Esophagus squamous epithelium (tissue), 5 donors: Measurements from ENCODE around the gene TDRD7. TPM values are rescaled to one million over a fixed set of nuclear protein-coding genes. Genes with fewer than 3 reads are reported as not detected.
A peak's percentile ranks its signal among the peaks of the same experiment; 100 is the strongest.

Experiments used
- DNase-seq: peaks from one replicate; lab custom pipeline; 2025; lab: John Stamatoyannopoulos, UW
- H3K27ac ChIP-seq, 4 donors: fragments of 200-600 bp; sonication (generic); one replicate each; pipeline ENCODE4 v1.5.1; 2016 to 2019; ENCODE audit warnings: mild to moderate bottlenecking in 1 of 4
- H3K27me3 ChIP-seq, 4 donors: fragments of 200-600 bp; sonication (generic); 1 replicate in 3 of 4; 2 replicates in 1 of 4; pipeline versions ENCODE4 v1.5.1 to v1.6.0; 2017 to 2021; ENCODE audit warnings: antibody characterized with exemption in 1 of 4
- H3K36me3 ChIP-seq, 3 donors: fragments of 200-600 bp; sonication (generic); one replicate each; pipeline ENCODE4 v1.5.1; 2016 to 2019
- H3K4me1 ChIP-seq, 3 donors: fragments of 200-600 bp; sonication (generic); one replicate each; pipeline ENCODE4 v1.5.1; 2017 to 2019
- H3K4me3 ChIP-seq, 4 donors: fragments of 200-600 bp; sonication (generic); 1 replicate in 3 of 4; 2 replicates in 1 of 4; pipeline ENCODE4 v1.5.1; 2016 to 2019; ENCODE audit warnings: mild to moderate bottlenecking in 2 of 4, moderate library complexity in 1 of 4
- H3K9me3 ChIP-seq, 3 donors: fragments of 200-600 bp; sonication (generic); one replicate each; pipeline ENCODE4 v1.5.1; 2016 to 2019
- POLR2A ChIP-seq, 4 donors: fragments of 450-650 bp; IDR thresholded peaks; one replicate each; pipeline ENCODE4 v1.6.1; 2017; ENCODE audit warnings: antibody characterized with exemption in 4 of 4, mild to moderate bottlenecking in 4 of 4, moderate library complexity in 3 of 4
- WGBS, 2 donors: methylation state at CpG; one replicate each; pipeline ENCODE4 v1.1.5; 2018; 5-methylcytosine and 5-hydroxymethylcytosine counted together
- intact Hi-C: fragments of 100-400 bp; cut with DNase I; formaldehyde crosslinking; loops from one replicate; pipeline ENCODE4 v1.15.0; 2022
- total RNA-seq, 4 donors: library from RNA; depleted of rRNA; stranded (reverse); fragments of >200 nt; gene quantifications; one replicate each; pipeline ENCODE4 v1.1.0, GENCODE V29; 2016
- TF ChIP-seq, protein P1 (sequence below), 6 experiments: fragments of 450-650 bp in 4 of 6; fragments of 200-600 bp in 2 of 6; sonication (generic) in 2 of 6; IDR thresholded peaks; one replicate each; pipeline ENCODE4 v1.5.1; 2016 to 2019; ENCODE audit warnings: antibody characterized with exemption in 6 of 6, mild to moderate bottlenecking in 4 of 6, moderate library complexity in 4 of 6
- donor health status: DM: yes; HTN: yes; CAD: no.

TDRD7 gene
- total RNA-seq, 4 donors from 2014 or later = 7.7 to 11.3 (median 10.2) TPM

DNA sequence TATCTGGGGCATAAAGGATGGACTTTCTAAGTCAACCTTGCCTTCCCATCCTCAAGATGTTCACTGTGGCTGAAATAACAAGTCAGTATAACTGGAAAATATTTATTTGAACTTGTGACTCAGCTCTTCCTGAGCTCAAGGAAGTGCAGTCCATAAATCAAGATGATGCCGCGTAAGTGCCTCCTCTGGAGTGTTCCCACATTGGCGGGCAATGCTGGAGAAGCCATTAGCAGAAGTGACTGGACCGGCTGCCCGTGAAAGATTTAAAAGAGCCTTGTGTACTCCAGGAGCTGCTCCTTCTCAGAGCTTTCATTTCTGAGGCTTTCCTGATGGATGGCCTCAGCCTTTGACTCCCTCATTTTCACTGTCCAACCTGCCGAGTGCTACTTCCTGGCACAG, 107.0 kb downstream of the TDRD7 start:
- intact Hi-C loops = no loop called here

DNA sequence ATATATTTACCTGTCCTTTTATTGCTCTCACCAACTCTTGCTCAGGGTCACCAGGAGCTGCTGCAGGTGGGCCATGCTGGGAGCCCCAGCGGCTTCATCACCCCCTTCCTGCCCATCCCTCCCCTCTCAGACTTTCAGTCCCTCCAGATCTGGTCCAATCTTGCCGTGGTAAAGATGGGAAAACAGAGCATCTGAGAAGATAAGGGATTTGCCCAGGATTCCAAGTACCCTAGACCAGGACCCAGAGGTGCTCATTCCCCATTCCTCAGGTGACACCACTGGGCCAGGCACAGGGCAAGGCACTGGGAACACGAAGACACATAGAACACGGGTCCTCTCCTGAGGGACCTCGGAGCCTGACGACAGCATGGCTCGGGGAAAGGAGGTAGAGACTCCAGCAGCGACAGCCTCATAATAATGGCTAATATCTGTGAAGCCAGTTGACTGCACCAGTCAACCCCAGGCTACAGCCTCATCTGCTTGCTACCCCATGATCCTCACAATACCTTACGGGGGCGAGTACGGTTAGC, 107.6 kb downstream of the TDRD7 start:
- WGBS, 2 donors = 85 to 95% methylated on average over 5 to 10 of the region's 11 CpGs
- Histone ChIP-seq H3K4me3 (no peak overlapping the region), H3K27me3 (peaks cover 0 to 51% (median 0%) of the 10 kb centered on the region in 4 donors), H3K9me3 (no peaks in the 10 kb centered on the region), H3K27ac (peak overlapping the region; percentile 13 to 80 (median 76)), H3K4me1 (peaks cover 0 to 33% (median 9%) of the 10 kb centered on the region in 3 donors), H3K36me3 (no peaks in the 10 kb centered on the region)
- no peak for DNase-seq
- TF ChIP-seq, protein P1, sequence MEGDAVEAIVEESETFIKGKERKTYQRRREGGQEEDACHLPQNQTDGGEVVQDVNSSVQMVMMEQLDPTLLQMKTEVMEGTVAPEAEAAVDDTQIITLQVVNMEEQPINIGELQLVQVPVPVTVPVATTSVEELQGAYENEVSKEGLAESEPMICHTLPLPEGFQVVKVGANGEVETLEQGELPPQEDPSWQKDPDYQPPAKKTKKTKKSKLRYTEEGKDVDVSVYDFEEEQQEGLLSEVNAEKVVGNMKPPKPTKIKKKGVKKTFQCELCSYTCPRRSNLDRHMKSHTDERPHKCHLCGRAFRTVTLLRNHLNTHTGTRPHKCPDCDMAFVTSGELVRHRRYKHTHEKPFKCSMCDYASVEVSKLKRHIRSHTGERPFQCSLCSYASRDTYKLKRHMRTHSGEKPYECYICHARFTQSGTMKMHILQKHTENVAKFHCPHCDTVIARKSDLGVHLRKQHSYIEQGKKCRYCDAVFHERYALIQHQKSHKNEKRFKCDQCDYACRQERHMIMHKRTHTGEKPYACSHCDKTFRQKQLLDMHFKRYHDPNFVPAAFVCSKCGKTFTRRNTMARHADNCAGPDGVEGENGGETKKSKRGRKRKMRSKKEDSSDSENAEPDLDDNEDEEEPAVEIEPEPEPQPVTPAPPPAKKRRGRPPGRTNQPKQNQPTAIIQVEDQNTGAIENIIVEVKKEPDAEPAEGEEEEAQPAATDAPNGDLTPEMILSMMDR (IDR thresholded peaks at IDR 0.05) = no peak
- intact Hi-C loops = no loop called here

More for the DNA sequence above, 107.0 kb downstream of the TDRD7 start:
- DNase-seq = no peak
- Histone ChIP-seq H3K4me1 (peaks cover 0 to 33% (median 9%) of the 10 kb centered on the region in 3 donors), H3K27ac (peak overlapping the region; percentile 13 to 80 (median 76)), H3K36me3 (no peaks in the 10 kb centered on the region), H3K4me3 (peak overlapping the region in 1 of 4 donors; percentile 27), H3K27me3 (peaks cover 0 to 51% (median 0%) of the 10 kb centered on the region in 4 donors), H3K9me3 (no peaks in the 10 kb centered on the region)
- 21 to 30% methylated on average over 6 of the region's 6 CpGs for WGBS, 2 donors
- TF ChIP-seq, protein P1 (IDR thresholded peaks at IDR 0.05) = no peak
- no peak for TF ChIP-seq POLR2A (IDR thresholded peaks at IDR 0.05)

DNA sequence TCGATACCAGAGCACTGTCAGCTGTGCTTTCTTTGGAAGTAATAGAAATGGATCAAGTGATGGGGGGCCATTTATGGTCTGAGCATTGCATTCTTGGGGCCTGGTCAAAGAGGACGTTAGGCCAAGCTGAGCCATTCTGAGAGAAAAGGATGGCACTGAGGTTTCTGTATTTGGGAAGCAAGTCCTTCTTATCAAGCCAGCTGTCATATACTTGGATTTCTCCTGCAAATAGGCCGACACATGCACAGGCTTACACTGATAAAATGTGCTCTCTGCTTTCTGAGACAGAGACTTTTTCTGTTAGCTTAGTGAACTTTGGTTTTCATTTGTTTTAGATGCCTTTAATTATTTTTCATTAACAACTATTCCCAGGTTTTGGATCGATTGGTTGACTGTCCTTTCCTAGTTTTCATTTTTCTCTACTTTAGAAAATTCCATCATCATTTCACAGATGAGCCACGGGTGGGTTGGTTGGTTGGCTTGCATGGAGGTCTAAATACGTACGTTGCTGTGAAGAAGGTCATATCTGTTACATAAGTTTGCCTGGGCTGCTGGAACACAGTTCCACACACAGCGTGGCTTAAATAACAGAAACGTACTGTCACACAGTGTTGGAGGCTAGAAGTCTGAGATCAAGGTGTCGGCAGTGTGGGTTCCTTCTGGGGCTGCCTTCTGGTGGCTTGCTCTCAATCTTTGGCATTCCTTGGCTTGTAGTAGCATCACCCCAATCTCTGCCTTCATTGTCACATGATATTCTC, 109.9 kb downstream of the TDRD7 start:
- H3K36me3 ChIP-seq = peaks cover 0 to 7% (median 0%) of the 10 kb centered on the region in 3 donors
- intact Hi-C loops = no loop called here
- H3K27ac ChIP-seq = peak overlapping the region in 3 of 4 donors; percentile 74 to 80 (median 78)
- H3K27me3 ChIP-seq = peaks cover 0 to 34% (median 0%) of the 10 kb centered on the region in 4 donors
- H3K4me1 ChIP-seq = peaks cover 0 to 33% (median 9%) of the 10 kb centered on the region in 3 donors
- 79 to 84% methylated on average over 9 to 10 of the region's 10 CpGs for WGBS, 2 donors
- TF ChIP-seq, protein P1 (IDR thresholded peaks at IDR 0.05) = no peak
- TF ChIP-seq POLR2A (IDR thresholded peaks at IDR 0.05) = no peak
- no peaks in the 10 kb centered on the region for H3K9me3 ChIP-seq
- H3K4me3 ChIP-seq = no peak overlapping the region
- DNase-seq = no peak

DNA sequence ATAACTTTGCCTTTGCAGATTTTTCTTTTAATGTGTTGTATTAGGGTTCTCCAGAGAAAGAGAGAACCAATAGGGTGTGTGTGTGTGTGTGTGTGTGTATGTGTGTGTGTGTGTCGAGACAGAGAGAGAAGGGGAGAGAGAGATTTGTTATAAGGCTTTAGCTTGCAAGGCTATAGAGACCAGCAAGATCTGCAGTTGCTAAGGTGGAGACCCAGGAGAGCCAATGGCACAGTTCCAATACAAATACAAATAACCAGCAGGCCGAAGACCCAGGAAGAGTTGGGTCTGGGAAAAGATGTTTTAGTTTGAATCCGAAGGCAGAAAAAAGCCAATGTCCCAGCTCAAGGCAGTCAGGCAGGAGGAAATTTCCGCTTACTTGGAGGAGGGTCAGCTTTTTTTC, 112.5 kb downstream of the TDRD7 start:
- TF ChIP-seq, protein P1 (IDR thresholded peaks at IDR 0.05) = no peak
- no peak for TF ChIP-seq POLR2A (IDR thresholded peaks at IDR 0.05)
- Histone ChIP-seq H3K36me3 (peaks cover 0 to 7% (median 0%) of the 10 kb centered on the region in 3 donors), H3K27ac (no peak overlapping the region), H3K27me3 (peaks cover 0 to 16% (median 0%) of the 10 kb centered on the region in 4 donors), H3K4me3 (no peak overlapping the region), H3K9me3 (no peaks in the 10 kb centered on the region), H3K4me1 (peaks cover 0 to 23% (median 9%) of the 10 kb centered on the region in 3 donors)
- intact Hi-C loops = no loop called here
- DNase-seq = no peak
- 55 to 66% methylated on average over 4 of the region's 4 CpGs for WGBS, 2 donors

DNA sequence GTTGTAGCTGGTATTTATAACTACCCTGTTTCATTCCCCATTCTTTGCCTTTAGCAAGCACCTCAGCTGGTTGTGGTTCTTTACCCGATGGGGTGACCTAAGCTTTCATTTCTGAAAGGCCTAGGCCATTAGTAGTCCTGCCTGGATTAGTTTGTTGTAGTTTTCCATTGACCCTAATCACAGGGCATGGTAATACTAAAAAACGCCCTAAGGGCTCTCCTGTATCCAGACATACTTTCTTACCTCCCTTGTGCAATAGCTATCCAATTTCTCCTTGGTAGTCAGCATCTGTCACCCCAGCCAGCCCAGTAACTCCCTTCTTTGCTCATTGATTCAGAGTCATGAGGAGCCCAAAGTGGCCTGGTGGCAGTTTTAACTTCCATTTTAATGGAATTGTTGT, 113.6 kb downstream of the TDRD7 start:
- Histone ChIP-seq H3K27me3 (peaks cover 0 to 8% (median 0%) of the 10 kb centered on the region in 4 donors), H3K4me1 (peaks cover 0 to 22% (median 9%) of the 10 kb centered on the region in 3 donors), H3K9me3 (no peaks in the 10 kb centered on the region), H3K4me3 (no peak overlapping the region), H3K36me3 (peaks cover 0 to 7% (median 0%) of the 10 kb centered on the region in 3 donors), H3K27ac (no peak overlapping the region)
- no peak for DNase-seq
- WGBS, 2 donors = 38 to 59% methylated on average over 2 of the region's 2 CpGs
- intact Hi-C loops = no loop called here
- TF ChIP-seq, protein P1 (IDR thresholded peaks at IDR 0.05) = no peak
- no peak for TF ChIP-seq POLR2A (IDR thresholded peaks at IDR 0.05)
